ENCODE measurements around the gene ASCC3. TPM values are rescaled to one million over a fixed set of nuclear protein-coding genes. Genes with fewer than 3 reads are reported as not detected.

Gene ASCC3
- total and polyA plus RNA-seq, 12 donors: 3.9 to 22.9 (median 16.1) TPM

DNA sequence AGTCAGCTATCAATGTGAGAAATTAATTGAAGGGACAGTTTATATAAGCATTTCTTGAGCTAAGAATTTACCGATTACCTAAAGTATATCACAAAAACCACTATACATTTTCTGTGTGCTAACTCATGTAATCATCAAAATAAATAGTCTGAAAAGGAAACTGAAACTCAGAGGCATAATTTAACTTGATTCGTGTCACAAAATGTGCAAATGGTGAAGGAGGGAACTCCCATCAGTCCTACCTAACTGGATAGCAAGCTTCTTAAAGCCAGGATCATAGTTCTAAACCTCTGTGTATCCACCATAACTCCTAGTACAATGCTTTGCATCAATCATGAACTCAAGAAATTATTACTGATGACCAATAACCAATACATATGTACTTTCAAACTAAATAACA lies 91.0 kb downstream of the ASCC3 start:
- no peak for ATAC-seq
- Histone ChIP-seq H3K36me3 (peaks cover 0 to 17% (median 0%) of the 10 kb centered on the region in 9 donors), H3K9me3 (no peaks in the 10 kb centered on the region), H3K27ac (no peak overlapping the region), H3K27me3 (no peaks in the 10 kb centered on the region), H3K4me3 (no peak overlapping the region), H3K4me1 (peaks cover 0 to 7% (median 0%) of the 10 kb centered on the region in 9 donors)
- no peak for DNase-seq
- WGBS, 2 donors: 93 to 95% methylated on average over 2 of the region's 2 CpGs
- intact Hi-C loops (cut with DNase I): no loop called here
- no peak for TF ChIP-seq CTCF (IDR thresholded peaks at IDR 0.05)

DNA sequence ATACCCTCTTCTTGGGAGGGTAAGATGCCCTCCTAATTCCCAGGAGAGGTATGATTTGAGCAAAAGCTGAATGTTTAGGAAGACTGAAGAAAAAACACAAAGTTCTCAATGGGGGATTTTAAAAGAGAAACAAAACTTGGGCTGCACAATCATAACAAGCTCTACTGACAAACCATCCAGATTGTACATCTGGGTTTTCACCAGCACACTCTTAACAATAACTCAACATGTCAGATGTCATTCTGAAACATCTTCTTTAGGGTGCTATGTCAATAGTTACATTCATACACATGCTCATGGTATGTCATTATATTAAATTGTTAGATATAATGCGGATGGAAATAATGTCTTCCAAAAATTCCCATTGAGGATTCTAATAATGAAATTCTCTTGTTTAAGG lies 95.1 kb downstream of the ASCC3 start:
- H3K36me3 ChIP-seq: peaks cover 0 to 17% (median 0%) of the 10 kb centered on the region in 9 donors
- H3K27me3 ChIP-seq: no peaks in the 10 kb centered on the region
- TF ChIP-seq CTCF (IDR thresholded peaks at IDR 0.05): no peak
- 100% methylated on average over 1 of the region's 1 CpG for WGBS, 2 donors
- no peaks in the 10 kb centered on the region for H3K9me3 ChIP-seq
- no peak overlapping the region for H3K4me3 ChIP-seq
- DNase-seq (no peak), ATAC-seq (no peak)
- intact Hi-C loops (cut with DNase I): no loop called here
- H3K27ac ChIP-seq: no peak overlapping the region
- no peaks in the 10 kb centered on the region for H3K4me1 ChIP-seq

DNA sequence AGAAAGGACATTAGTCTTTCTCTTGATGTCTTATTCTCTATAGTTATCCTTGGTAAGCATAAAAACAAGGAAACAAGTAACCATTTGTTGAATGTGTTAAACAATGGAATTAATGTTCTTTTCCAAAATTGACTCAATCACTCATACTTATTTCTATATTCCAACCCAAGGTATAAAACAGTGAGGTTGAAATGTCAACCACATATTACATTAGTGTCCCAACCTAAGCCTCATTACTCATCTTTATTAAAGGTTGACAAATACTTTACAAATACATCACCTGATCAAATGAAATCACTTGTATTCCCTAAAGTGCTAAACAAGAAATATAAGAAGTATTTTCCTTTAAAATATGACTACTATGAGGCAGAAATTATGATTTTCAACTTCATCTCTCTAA lies 100.5 kb downstream of the ASCC3 start:
- DNase-seq (no peak), ATAC-seq (no peak)
- Histone ChIP-seq H3K27ac (no peak overlapping the region), H3K4me1 (no peaks in the 10 kb centered on the region), H3K27me3 (no peaks in the 10 kb centered on the region), H3K9me3 (no peaks in the 10 kb centered on the region), H3K36me3 (no peaks in the 10 kb centered on the region), H3K4me3 (no peak overlapping the region)
- intact Hi-C loops (cut with DNase I): no loop called here
- no peak for TF ChIP-seq CTCF (IDR thresholded peaks at IDR 0.05)

- Histone ChIP-seq H3K4me1 (no peaks in the 10 kb centered on the region), H3K27me3 (no peaks in the 10 kb centered on the region), H3K4me3 (no peak overlapping the region), H3K27ac (no peak overlapping the region), H3K9me3 (peaks cover 0 to 4% (median 0%) of the 10 kb centered on the region in 11 donors), H3K36me3 (no peaks in the 10 kb centered on the region)
- ATAC-seq (no peak), DNase-seq (no peak)
- WGBS, 2 donors: 87% methylated on average over 2 of the region's 2 CpGs
- intact Hi-C loops (cut with DNase I): no loop called here
- TF ChIP-seq CTCF (IDR thresholded peaks at IDR 0.05): peak in 5 of 9 donors; percentile 6 to 37 (median 22)
Observed at GRCh38 chr6:100775667-100776066, 105.5 kb downstream of the ASCC3 start.
